ENCODE measurements around the gene PACS2.
"Not testable (repeated sequence)": the region's sequence is repeated elsewhere in the genome, so short reads cannot be mapped to it uniquely, and the experiment has no call there.

PACS2 gene

GRCh38 chr14:105290621-105291346 lies 23.8 kb upstream of the PACS2 start:
- no peak for DNase-seq

GRCh38 chr14:105292826-105293711 lies 21.5 kb upstream of the PACS2 start:
- no peak for DNase-seq

DNA sequence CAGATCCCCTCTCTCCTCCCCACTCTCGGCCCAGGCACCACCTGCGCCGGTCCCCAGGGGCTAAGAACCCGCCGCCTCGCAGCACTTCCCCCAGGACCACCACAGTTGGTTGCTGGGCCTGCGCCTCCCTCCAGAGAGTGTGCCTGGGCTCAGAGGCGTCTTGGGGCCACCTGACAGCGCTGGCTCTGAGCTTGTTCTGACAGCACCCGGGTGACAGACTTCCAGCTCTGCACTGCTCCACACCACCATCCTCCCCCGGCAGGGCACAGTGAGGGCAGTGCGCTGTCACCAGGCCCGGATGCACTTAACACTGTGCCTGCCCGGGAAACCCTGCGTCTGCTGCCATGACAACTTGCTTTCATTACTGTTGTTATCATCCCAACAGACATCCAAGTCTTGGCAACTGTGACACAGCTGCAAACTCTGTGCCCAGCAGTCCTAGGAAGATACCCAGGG lies 20.4 kb upstream of the PACS2 start:
- no peak for DNase-seq

DNA sequence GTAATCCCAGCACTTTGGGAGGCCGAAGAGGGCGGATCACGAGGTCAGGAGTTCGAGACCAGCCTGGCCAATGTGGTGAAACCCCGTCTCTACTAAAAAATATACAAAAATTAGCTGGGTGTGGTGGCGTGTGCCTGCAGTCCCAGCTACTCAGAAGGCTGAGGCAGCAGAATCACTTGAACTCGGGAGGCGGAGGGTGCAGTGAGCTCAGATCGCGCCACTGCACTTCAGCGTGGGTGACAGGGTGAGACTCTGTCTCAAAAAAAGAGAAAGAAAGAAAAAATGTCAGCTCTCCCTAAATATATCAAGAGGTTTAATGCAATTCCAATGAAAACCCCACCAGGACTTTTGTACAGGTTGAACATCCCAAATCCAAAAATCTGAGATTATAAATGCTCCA lies 17.2 kb upstream of the PACS2 start:
- not testable (repeated sequence) for DNase-seq

GRCh38 chr14:105299654-105300541 lies 14.7 kb upstream of the PACS2 start:
- no peak for DNase-seq

- peak; percentile 84 for DNase-seq
These were observed 13.9 kb upstream of the PACS2 start, which contains the start of gene BRF1 for GRCh38 chr14:105300542-105301102. Gene BRF1, minus strand, starts transcription at chr14:105301001. Its CDS starts 372 bp downstream, at chr14:105300629.

DNA sequence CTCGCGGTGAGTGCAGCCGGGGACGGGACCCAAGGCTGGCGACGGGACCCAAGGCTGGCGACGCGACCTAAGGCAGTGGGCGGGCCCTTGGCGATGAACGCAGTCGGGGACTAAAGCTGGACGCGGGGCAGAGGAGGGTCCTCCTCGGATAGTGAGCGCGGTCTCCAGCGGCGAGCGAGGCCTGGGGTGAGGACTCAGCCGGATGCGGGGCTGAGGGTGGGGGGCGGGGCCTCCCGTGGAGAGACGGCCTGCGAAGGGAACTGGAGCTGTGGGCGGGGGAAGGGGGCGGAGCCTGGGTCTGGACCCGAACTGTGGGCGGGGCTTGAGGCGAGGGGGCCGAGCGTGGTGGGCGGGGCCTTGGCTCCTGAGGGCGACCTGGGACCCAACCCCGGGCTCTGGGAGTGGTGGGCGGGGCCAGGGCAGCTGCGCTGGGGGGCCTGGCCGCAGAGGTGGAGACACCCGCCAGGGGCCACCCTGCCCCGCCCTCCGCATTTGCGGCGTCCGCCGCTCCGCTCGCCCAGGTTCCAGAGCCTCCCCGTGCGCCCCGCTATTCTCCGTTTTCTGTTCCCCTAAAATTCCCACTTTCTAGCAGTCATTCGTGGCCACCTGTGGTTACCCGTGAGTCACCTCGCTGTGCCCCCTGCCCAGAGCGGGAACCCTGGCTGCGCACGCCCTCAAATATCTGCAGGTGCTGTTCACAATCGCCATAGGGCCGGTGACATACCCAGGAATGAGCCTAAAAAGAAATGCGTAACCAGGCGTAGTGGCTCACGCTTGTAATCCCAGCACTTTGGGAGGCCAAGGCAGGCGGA lies 13.2 kb upstream of the PACS2 start:
- peak; percentile 84 for DNase-seq

DNA sequence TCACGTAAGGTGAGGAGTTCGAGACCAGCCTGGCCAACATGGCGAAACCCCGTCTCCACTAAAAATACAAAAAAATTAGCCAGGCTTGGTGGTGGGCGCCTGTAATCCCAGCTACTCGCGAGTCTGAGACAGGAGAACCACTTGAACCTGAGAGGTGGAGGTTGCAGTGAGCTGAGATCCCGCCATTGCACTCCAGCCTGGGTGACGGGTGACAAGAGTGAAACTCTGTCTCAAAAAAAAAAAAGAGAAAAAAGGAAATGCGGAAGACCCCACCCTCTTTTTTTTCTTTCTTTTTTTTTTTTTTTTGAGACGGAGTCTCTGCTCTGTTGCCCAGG lies 12.7 kb upstream of the PACS2 start:
- not testable (repeated sequence) for DNase-seq

- no peak for DNase-seq
These were observed 10.6 kb upstream of the PACS2 start for GRCh38 chr14:105303949-105304348.

- DNase-seq = no peak
These were observed 10.0 kb upstream of the PACS2 start for GRCh38 chr14:105304565-105304964.

GRCh38 chr14:105305345-105305744 lies 9.2 kb upstream of the PACS2 start:
- no peak for DNase-seq

DNA sequence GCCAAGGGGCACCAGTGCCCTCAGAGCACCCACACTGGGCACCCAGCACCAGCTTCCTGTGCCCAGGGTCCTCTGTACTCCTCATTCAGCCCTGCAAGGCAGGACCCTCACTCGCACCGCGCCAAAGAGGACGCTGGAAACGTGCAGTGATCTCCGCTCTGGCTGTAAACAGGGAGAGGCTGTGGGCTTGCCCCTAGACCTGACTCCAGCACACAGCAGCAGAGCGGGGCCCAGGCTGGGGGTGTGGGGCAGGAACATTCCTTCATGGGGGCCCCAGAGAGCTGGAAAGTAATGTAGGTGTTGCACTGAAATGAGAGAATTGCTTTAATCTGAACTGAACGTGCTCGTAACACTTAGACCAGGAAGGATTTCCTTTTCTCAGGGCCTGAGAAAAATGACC lies 8.8 kb upstream of the PACS2 start:
- no peak for DNase-seq

DNA sequence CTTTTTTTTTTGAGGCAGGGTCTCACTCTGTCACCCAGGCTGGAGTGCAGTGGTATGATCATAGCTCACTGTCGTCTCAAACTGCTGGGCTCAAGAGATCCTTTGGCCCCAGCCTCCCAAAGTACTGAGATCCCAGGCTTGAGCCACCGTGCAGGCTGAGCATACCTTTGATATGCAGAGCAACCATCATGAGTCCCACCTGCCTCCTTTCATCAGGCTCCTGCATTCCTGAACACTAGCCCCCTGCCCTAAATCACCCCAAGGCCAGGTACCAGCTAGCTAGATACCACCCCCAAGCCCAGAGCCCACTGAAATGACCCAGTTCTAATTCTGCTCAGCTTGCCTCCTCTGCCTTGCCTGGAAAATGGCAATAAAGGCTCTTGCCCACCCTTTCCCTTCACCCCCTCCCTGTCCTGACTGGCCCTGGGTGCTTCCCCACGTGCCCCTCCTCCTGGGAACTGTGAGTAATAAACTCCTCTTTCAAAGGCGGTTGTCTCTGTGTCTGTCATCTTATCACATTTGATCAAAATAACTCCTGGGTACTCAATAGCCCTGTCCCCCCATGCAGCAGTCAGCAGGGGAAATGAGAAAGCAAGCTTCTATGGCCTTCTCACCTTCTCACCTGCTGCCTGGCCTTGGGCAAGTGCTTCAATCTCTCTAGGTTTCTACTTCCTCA lies 7.4 kb upstream of the PACS2 start:
- no peak for DNase-seq

DNA sequence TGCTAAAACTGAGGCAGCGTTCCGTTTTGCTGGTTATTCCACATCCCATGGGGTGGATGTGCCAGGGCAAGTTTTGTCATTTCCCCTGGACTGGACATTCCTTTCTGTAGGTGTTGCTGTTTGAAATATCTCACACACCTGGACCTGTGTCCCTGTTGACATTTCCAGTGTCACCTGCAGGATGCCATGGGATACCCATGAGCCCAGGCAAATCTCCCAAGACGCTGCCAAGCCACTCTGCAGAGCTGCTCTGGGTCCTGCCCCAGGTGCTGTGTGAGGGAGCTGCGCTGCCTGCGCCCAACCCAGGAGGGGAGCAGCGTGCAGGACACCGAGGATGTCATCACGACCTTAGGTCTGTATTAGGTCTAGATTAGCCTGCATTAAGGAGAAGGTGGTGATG lies 5.2 kb upstream of the PACS2 start:
- DNase-seq = no peak

DNA sequence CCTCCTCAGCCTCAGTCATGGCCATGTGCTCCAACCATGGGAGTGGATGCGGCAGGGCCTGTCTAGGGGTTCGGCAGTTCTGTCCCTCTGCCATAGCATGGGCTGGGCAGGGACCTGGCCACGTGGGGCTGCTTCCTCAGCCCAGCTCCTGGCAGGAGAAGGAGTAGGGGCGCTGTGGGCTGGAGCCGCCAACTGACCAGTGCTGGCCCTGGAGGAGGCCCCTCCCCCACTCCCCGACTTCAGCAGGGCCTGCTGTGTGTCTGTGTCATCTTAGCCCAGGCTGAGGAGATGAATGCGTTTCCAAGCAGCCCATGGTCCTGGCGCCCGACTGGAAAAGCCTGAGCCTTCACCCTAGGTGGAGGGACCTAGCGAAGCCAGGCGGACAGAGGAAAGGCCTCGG lies 2.7 kb upstream of the PACS2 start:
- no peak for DNase-seq

GRCh38 chr14:105312973-105313372 lies 1.6 kb upstream of the PACS2 start:
- DNase-seq = no peak

- DNase-seq = peak; percentile 38
These were observed 914 bp upstream of the PACS2 start for GRCh38 chr14:105313381-105314286.

- no peak for DNase-seq
These were observed 718 bp downstream of the PACS2 start for GRCh38 chr14:105315211-105315721.

- DNase-seq = no peak
These were observed 1.5 kb downstream of the PACS2 start for GRCh38 chr14:105315941-105316576.

All from DMS 273 treated with DMSO at 0.1 percent for 48 hours (cell line).